ENCODE measurements around the gene HEXIM2. TPM values are rescaled to one million over a fixed set of nuclear protein-coding genes. Genes with fewer than 3 reads are reported as not detected.

Gene HEXIM2
- total and polyA plus RNA-seq, 2 of the 13 experiments (the other 11 are each of a cell fraction or from before 2014, with no cell fraction given) = 27.1 to 32.4 TPM

DNA sequence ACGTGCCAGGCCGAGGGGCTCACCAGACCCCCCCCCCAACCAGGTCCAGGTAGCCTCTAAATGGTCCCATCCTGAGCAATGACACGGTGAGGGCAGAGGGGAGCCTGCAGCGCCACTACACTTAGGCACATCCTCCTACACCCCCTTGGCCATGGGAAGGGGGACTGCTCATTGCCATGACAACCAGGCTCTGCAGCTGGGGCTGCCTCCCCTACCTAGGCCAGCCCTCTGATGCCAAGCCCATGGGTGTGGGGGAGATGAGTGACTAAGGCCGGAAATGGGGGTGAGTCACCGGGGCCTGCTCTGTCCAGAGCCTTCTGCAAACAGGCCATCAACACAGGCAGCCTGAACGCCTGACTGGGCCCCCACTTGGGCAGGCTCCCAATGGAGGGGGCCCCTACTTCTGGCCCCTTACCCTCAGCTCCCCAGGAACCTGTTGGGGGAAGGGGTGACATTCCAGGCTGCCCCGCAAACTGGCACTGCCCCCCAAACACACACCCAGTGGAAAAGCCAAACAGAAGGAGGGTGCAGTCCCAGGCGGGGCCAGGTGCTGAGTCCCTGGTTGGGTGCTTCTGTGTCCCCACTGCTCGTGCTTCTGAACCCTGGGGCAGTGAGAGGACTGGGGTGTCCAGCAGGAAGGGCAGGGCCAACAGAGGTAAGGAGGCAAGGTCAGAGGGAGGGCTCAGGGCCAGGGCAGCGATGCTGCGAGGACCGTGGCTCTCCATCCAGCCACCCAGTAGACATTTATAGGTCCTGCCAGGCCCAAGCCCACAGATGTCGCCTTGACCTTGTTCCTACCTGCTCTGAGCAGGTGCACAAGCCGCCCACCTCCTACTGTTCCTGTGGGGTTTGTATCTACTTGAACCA lies 37.5 kb upstream of the HEXIM2 start (continued):
- TF ChIP-seq FOXA3 (CRISPR knock-in tag; IDR thresholded peaks at IDR 0.05) = peak; percentile 43; the same call in 1 of the 2 replicates
- TF ChIP-seq ZBTB8A (CRISPR knock-in tag; IDR thresholded peaks at IDR 0.05; ENCODE audit: borderline replicate concordance, low read depth) = no peak
- TF ChIP-seq, protein P1, sequence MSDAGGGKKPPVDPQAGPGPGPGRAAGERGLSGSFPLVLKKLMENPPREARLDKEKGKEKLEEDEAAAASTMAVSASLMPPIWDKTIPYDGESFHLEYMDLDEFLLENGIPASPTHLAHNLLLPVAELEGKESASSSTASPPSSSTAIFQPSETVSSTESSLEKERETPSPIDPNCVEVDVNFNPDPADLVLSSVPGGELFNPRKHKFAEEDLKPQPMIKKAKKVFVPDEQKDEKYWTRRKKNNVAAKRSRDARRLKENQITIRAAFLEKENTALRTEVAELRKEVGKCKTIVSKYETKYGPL (CRISPR knock-in tag; IDR thresholded peaks at IDR 0.05) = no peak
- peak; percentile 87 for TF ChIP-seq DPF2 (CRISPR knock-in tag; IDR thresholded peaks at IDR 0.05; ENCODE audit: borderline replicate concordance, low read depth)
- no peak for TF ChIP-seq HNRNPK (IDR thresholded peaks at IDR 0.05; ENCODE audit: low read depth, low read length, poor library complexity, severe bottlenecking)
- TF ChIP-seq, protein P2, sequence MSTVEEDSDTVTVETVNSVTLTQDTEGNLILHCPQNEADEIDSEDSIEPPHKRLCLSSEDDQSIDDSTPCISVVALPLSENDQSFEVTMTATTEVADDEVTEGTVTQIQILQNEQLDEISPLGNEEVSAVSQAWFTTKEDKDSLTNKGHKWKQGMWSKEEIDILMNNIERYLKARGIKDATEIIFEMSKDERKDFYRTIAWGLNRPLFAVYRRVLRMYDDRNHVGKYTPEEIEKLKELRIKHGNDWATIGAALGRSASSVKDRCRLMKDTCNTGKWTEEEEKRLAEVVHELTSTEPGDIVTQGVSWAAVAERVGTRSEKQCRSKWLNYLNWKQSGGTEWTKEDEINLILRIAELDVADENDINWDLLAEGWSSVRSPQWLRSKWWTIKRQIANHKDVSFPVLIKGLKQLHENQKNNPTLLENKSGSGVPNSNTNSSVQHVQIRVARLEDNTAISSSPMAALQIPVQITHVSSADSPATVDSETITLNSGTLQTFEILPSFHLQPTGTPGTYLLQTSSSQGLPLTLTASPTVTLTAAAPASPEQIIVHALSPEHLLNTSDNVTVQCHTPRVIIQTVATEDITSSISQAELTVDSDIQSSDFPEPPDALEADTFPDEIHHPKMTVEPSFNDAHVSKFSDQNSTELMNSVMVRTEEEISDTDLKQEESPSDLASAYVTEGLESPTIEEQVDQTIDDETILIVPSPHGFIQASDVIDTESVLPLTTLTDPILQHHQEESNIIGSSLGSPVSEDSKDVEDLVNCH (CRISPR knock-in tag; IDR thresholded peaks at IDR 0.05) = no peak
- TF ChIP-seq TBX2 (CRISPR knock-in tag; IDR thresholded peaks at IDR 0.05; ENCODE audit: borderline replicate concordance) = peak; percentile 55; the same call in 1 of the 2 replicates
- TF ChIP-seq, protein P3, sequence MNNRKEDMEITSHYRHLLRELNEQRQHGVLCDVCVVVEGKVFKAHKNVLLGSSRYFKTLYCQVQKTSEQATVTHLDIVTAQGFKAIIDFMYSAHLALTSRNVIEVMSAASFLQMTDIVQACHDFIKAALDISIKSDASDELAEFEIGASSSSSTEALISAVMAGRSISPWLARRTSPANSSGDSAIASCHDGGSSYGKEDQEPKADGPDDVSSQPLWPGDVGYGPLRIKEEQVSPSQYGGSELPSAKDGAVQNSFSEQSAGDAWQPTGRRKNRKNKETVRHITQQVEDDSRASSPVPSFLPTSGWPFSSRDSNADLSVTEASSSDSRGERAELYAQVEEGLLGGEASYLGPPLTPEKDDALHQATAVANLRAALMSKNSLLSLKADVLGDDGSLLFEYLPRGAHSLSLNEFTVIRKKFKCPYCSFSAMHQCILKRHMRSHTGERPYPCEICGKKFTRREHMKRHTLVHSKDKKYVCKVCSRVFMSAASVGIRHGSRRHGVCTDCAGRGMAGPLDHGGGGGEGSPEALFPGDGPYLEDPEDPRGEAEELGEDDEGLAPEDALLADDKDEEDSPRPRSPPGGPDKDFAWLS (CRISPR knock-in tag; IDR thresholded peaks at IDR 0.05; ENCODE audit: borderline replicate concordance) = peak; percentile 99
- no peak for TF ChIP-seq FOXK2 (IDR thresholded peaks at IDR 0.05)
- TF ChIP-seq, protein P4, sequence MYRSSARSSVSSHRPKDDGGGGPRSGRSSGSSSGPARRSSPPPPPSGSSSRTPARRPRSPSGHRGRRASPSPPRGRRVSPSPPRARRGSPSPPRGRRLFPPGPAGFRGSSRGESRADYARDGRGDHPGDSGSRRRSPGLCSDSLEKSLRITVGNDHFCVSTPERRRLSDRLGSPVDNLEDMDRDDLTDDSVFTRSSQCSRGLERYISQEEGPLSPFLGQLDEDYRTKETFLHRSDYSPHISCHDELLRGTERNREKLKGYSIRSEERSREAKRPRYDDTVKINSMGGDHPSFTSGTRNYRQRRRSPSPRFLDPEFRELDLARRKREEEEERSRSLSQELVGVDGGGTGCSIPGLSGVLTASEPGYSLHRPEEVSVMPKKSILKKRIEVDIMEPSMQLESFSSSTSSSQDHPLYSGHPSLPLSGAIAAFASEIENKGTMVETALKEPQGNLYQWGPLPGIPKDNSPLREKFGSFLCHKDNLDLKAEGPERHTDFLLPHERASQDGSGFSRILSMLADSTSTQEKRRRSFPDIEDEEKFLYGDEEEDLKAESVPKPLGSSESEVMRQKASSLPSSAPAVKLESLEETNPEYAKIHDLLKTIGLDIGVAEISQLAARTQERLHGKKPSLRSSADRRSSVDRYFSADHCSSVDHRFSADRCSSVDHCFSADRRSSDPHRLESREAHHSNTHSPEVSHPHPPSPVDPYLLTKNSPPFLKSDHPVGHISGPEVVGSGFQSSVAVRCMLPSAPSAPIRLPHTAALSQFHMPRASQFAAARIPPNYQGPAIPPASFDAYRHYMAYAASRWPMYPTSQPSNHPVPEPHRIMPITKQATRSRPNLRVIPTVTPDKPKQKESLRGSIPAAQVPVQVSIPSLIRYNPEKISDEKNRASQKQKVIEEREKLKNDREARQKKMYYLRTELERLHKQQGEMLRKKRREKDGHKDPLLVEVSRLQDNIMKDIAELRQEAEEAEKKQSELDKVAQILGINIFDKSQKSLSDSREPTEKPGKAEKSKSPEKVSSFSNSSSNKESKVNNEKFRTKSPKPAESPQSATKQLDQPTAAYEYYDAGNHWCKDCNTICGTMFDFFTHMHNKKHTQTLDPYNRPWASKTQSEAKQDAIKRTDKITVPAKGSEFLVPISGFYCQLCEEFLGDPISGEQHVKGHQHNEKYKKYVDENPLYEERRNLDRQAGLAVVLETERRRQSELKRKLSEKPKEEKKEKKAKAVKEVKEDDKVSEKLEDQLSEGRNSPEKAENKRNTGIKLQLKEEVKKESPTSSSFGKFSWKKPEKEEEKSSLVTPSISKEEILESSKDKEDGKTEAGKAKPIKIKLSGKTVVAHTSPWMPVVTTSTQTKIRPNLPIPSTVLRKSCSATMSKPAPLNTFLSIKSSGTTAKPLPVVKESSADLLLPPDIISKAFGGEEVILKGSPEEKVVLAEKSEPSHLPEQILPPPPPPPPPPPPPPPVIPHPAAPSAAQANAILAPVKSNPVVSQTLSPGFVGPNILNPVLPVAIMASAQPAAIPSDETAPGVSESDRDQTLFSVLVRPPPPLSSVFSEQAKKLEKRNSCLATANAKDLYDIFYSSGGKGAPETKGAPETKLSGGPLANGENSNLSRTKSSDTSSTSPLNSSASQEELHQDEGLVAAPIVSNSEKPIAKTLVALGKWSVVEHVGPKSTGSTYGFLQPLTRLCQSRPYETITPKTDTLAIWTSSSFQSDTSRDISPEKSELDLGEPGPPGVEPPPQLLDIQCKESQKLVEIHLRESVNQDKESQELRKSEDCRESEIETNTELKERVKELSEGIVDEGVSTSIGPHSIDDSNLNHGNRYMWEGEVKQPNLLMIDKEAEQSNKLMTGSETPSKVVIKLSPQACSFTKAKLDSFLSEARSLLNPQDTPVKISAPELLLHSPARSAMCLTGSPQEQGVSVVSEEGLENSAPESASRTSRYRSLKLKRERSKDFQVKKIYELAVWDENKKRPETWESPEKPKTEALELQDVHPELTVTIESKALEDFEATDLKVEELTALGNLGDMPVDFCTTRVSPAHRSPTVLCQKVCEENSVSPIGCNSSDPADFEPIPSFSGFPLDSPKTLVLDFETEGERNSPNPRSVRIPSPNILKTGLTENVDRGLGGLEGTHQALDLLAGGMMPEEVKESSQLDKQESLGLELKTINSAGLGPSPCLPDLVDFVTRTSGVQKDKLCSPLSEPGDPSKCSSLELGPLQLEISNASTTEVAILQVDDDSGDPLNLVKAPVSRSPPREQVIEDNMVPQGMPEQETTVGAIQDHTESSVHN (CRISPR knock-in tag; IDR thresholded peaks at IDR 0.05) = 0 out of 2 replicates have a peak, but pooled peaks have one; percentile 12
- TF ChIP-seq KLF16 (CRISPR knock-in tag; IDR thresholded peaks at IDR 0.05) = no peak
- TF ChIP-seq MTA3 (CRISPR knock-in tag; IDR thresholded peaks at IDR 0.05) = no peak
- TF ChIP-seq HDAC1 (CRISPR knock-in tag; IDR thresholded peaks at IDR 0.05) = peak; percentile 82
- 0 out of 2 replicates have a peak, but pooled peaks have one; percentile 50 for TF ChIP-seq ETV6 (CRISPR knock-in tag; conservative IDR thresholded peaks at IDR 0.05)
- TF ChIP-seq ZNF749 (CRISPR knock-in tag; IDR thresholded peaks at IDR 0.05; ENCODE audit: borderline replicate concordance) = no peak
